NCI-H1092 (cell line): ENCODE results near the gene LILRB5.
"Not testable (repeated sequence)": the region's sequence is repeated elsewhere in the genome, so short reads cannot be mapped to it uniquely, and the experiment has no call there.

Experiments used
- DNase-seq: peaks from one replicate; lab custom pipeline; 2025; lab: John Stamatoyannopoulos, UW

LILRB5 gene

GRCh38 chr19:54257116-54257480, at the start of gene LILRB5:
LILRB5 (minus strand) TSS chr19:54257273; CDS start chr19:54257193, 80 bp downstream.
- DNase-seq, result no peak

- no peak for DNase-seq
These were observed 48.1 kb upstream of the LILRB5 start for GRCh38 chr19:54305141-54305540.

GRCh38 chr19:54302257-54302656, 45.2 kb upstream of the LILRB5 start:
- no peak for DNase-seq

- DNase-seq, result no peak
These were observed 42.4 kb upstream of the LILRB5 start for GRCh38 chr19:54299515-54299914.

GRCh38 chr19:54299126-54299498, 42.0 kb upstream of the LILRB5 start:
- DNase-seq, result no peak

- DNase-seq, result no peak
These were observed 41.5 kb upstream of the LILRB5 start for GRCh38 chr19:54298357-54299125.

GRCh38 chr19:54297759-54298305, 40.8 kb upstream of the LILRB5 start:
- no peak for DNase-seq

- DNase-seq, result no peak
These were observed 37.5 kb upstream of the LILRB5 start for GRCh38 chr19:54294539-54294938.

- not testable (repeated sequence) for DNase-seq
These were observed 32.1 kb upstream of the LILRB5 start for GRCh38 chr19:54289160-54289559.

- no peak for DNase-seq
These were observed 30.4 kb upstream of the LILRB5 start for GRCh38 chr19:54287456-54287855.

GRCh38 chr19:54286283-54286682, 29.2 kb upstream of the LILRB5 start:
- not testable (repeated sequence) for DNase-seq

GRCh38 chr19:54285427-54286056, 28.5 kb upstream of the LILRB5 start:
- DNase-seq, result not testable (repeated sequence)

GRCh38 chr19:54282686-54283470, 25.8 kb upstream of the LILRB5 start:
- DNase-seq, result no peak

- not testable (repeated sequence) for DNase-seq
These were observed 24.6 kb upstream of the LILRB5 start for GRCh38 chr19:54281729-54282075.

- DNase-seq, result no peak
These were observed 24.1 kb upstream of the LILRB5 start, which contains the start of gene LILRB2 for GRCh38 chr19:54281007-54281728. LILRB2 (minus strand) TSS chr19:54281110; CDS start chr19:54280496, 614 bp downstream.

- not testable (repeated sequence) for DNase-seq
These were observed 23.4 kb upstream of the LILRB5 start for GRCh38 chr19:54280441-54280840.

- not testable (repeated sequence) for DNase-seq
These were observed 23.0 kb upstream of the LILRB5 start for GRCh38 chr19:54280025-54280424.

- DNase-seq, result no peak
These were observed 22.4 kb upstream of the LILRB5 start for GRCh38 chr19:54279406-54279962.

GRCh38 chr19:54278571-54279195, 21.6 kb upstream of the LILRB5 start:
- not testable (repeated sequence) for DNase-seq

- not testable (repeated sequence) for DNase-seq
These were observed 21.0 kb upstream of the LILRB5 start for GRCh38 chr19:54278056-54278455.

- not testable (repeated sequence) for DNase-seq
These were observed 20.1 kb upstream of the LILRB5 start for GRCh38 chr19:54277111-54277615.
